Keratinocyte (primary cell): ENCODE data around the gene TRIM51. TPM values are rescaled to one million over a fixed set of nuclear protein-coding genes. Genes with fewer than 3 reads are reported as not detected.
"Not testable (repeated sequence)": the region's sequence is repeated elsewhere in the genome, so short reads cannot be mapped to it uniquely, and the experiment has no call there.

Source experiments
- DNase-seq: peaks from one replicate; pipeline ENCODE4 v3.0.0-alpha.2; 2011; ENCODE audit warnings: low read depth, missing footprints, low spot score
- FAIRE-seq: peaks from 2 replicates; lab custom pipeline; 2011; peaks lifted over from hg19 to GRCh38; lab: Jason Lieb, UNC
- H2AFZ ChIP-seq: 2 replicates; pipeline ENCODE4 v1.6.0; 2012; ENCODE audit warnings: low read length, control low read depth, inconsistent platforms; ENCODE audit not compliant: control insufficient read depth
- H3K27ac ChIP-seq: 2 replicates; pipeline ENCODE4 v1.5.1; 2011; ENCODE audit warnings: low read length; ENCODE audit not compliant: control insufficient read depth, insufficient read depth
- H3K27me3 ChIP-seq: 3 replicates; pipeline ENCODE4 v1.6.0; 2011; ENCODE audit warnings: low read length; ENCODE audit not compliant: control insufficient read depth, insufficient read depth; ENCODE audit errors: extremely low read depth
- H3K36me3 ChIP-seq, 2 experiments: 2 replicates in 1 of 2; 3 replicates in 1 of 2; pipeline ENCODE4 v1.5.1; 2011; ENCODE audit warnings: low read length in 2 of 2, mild to moderate bottlenecking in 1 of 2; ENCODE audit not compliant: control insufficient read depth in 2 of 2, insufficient read depth in 2 of 2; ENCODE audit errors: extremely low read depth in 1 of 2
- H3K4me1 ChIP-seq: 3 replicates; pipeline ENCODE4 v1.5.1; 2011; ENCODE audit warnings: low read length; ENCODE audit not compliant: control insufficient read depth, insufficient read depth; ENCODE audit errors: extremely low read depth
- H3K4me2 ChIP-seq: 3 replicates; pipeline ENCODE4 v1.6.0; 2011; ENCODE audit warnings: low read depth, low read length; ENCODE audit not compliant: control insufficient read depth, insufficient read depth; ENCODE audit errors: extremely low read depth
- H3K4me3 ChIP-seq, 3 experiments: fragments of 200-600 bp in 1 of 3; sonication (generic) in 1 of 3; 2 replicates in 2 of 3; 3 replicates in 1 of 3; pipeline ENCODE4 v1.5.1; 2011 to 2016; ENCODE audit warnings: low read length in 3 of 3, mild to moderate bottlenecking in 3 of 3, control low read depth in 2 of 3, inconsistent platforms in 1 of 3, low read depth in 1 of 3, mixed read lengths in 1 of 3, mixed run types in 1 of 3, moderate library complexity in 1 of 3; ENCODE audit not compliant: control insufficient read depth in 2 of 3, insufficient read depth in 2 of 3; ENCODE audit errors: extremely low read depth in 1 of 3
- H3K79me2 ChIP-seq: 2 replicates; pipeline ENCODE4 v1.6.0; 2012; ENCODE audit warnings: low read length; ENCODE audit not compliant: control insufficient read depth, insufficient read depth
- H3K9ac ChIP-seq: 3 replicates; pipeline ENCODE4 v1.6.0; 2011; ENCODE audit warnings: low read length; ENCODE audit not compliant: control insufficient read depth, insufficient read depth; ENCODE audit errors: extremely low read depth
- H3K9me1 ChIP-seq: 3 replicates; pipeline ENCODE4 v1.6.0; 2011; ENCODE audit warnings: low read length; ENCODE audit not compliant: control insufficient read depth, insufficient read depth; ENCODE audit errors: extremely low read depth
- H3K9me3 ChIP-seq: 2 replicates; pipeline ENCODE4 v1.5.1; 2012; ENCODE audit warnings: low read depth, low read length; ENCODE audit not compliant: control insufficient read depth
- H4K20me1 ChIP-seq: 3 replicates; pipeline ENCODE4 v1.6.0; 2011; ENCODE audit warnings: low read length; ENCODE audit not compliant: control insufficient read depth, insufficient read depth; ENCODE audit errors: extremely low read depth
- EZH2 ChIP-seq: IDR thresholded peaks from one replicate; pipeline ENCODE4 v1.6.1; 2012; ENCODE audit warnings: inconsistent platforms, mild to moderate bottlenecking, low read length, moderate library complexity
- dilution Hi-C: fragments of 300-500 bp; cut with MboI; formaldehyde crosslinking; loops from one replicate; pipeline ENCODE4 v1.7.0; 2020; ENCODE audit warnings: low sequenced_read_pairs; ENCODE audit not compliant: extremely low pct_ligation_motif_present
- polyA plus RNA-seq, 5 experiments: library from polyadenylated mRNA; depleted of rRNA in 3 of 5; stranded (reverse) in 3 of 5; stranded (forward) in 1 of 5; unstranded in 1 of 5; fragments of >200 nt; gene quantifications; 1 replicate in 1 of 5; 2 replicates in 3 of 5; 3 replicates in 1 of 5; pipeline versions ENCODE4 v1.2.1 to v1.2.3, GENCODE V29; 2011 to 2012; ENCODE audit warnings: missing spikeins in 2 of 5, low read depth in 1 of 5, low replicate concordance in 1 of 5
- TF ChIP-seq, protein P1 (sequence below), 3 experiments: IDR thresholded peaks in 1 of 3; conservative IDR thresholded peaks in 1 of 3; optimal IDR thresholded peaks in 1 of 3; 2 replicates in 2 of 3; 3 replicates in 1 of 3; pipeline versions ENCODE3 to v1.5.1; 2011; ENCODE audit warnings: low read length in 3 of 3, mild to moderate bottlenecking in 3 of 3, moderate library complexity in 2 of 3, control low read depth in 1 of 3, inconsistent platforms in 1 of 3; ENCODE audit not compliant: insufficient read depth in 2 of 3; ENCODE audit errors: extremely low read depth in 1 of 3

The TRIM51 gene
- polyA plus RNA-seq, 1 donor (not counting 4 experiments of a cell fraction or from before 2014, with no cell fraction given): not detected

DNA sequence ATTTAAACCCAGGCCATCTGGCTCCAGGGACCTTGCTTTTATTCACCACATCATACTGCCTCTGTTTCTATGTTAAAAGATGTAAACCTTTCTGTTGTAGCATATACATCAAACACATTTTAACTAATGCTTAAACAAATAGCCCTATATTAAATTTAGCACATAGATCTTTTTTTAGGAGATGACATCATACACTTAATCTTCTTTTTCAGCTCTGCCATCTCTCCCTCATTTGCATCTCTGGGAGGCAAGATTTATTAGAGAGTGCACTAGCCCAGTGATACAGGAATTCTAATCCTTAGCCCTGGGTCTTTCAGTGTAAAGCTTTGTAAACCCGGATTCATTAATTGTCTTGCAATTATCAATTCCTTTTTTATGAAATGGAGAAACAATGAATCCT lies 31.0 kb upstream of the TRIM51 start:
- Histone ChIP-seq H3K9ac (no peak overlapping the region), H3K79me2 (no peaks in the 10 kb centered on the region), H3K27ac (no peak overlapping the region), H3K9me1 (no peaks in the 10 kb centered on the region), H3K4me2 (no peak overlapping the region), H3K36me3 (no peaks in the 10 kb centered on the region), H3K4me1 (no peaks in the 10 kb centered on the region), H3K9me3 (no peaks in the 10 kb centered on the region), H2AFZ (no peak overlapping the region), H3K4me3 (no peak overlapping the region), H3K27me3 (no peaks in the 10 kb centered on the region), H4K20me1 (no peaks in the 10 kb centered on the region)
- TF ChIP-seq, protein P1, sequence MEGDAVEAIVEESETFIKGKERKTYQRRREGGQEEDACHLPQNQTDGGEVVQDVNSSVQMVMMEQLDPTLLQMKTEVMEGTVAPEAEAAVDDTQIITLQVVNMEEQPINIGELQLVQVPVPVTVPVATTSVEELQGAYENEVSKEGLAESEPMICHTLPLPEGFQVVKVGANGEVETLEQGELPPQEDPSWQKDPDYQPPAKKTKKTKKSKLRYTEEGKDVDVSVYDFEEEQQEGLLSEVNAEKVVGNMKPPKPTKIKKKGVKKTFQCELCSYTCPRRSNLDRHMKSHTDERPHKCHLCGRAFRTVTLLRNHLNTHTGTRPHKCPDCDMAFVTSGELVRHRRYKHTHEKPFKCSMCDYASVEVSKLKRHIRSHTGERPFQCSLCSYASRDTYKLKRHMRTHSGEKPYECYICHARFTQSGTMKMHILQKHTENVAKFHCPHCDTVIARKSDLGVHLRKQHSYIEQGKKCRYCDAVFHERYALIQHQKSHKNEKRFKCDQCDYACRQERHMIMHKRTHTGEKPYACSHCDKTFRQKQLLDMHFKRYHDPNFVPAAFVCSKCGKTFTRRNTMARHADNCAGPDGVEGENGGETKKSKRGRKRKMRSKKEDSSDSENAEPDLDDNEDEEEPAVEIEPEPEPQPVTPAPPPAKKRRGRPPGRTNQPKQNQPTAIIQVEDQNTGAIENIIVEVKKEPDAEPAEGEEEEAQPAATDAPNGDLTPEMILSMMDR (optimal IDR thresholded peaks at IDR 0.05 in 1 of 3, IDR thresholded peaks at IDR 0.05 in 1 of 3, conservative IDR thresholded peaks at IDR 0.05 in 1 of 3; ENCODE audit: extremely low read depth in 1 of 3, insufficient read depth in 2 of 3, low read length in 3 of 3): no peak
- TF ChIP-seq EZH2: no peak
- dilution Hi-C loops: no loop called here
- FAIRE-seq (no peak), DNase-seq (no peak)

DNA sequence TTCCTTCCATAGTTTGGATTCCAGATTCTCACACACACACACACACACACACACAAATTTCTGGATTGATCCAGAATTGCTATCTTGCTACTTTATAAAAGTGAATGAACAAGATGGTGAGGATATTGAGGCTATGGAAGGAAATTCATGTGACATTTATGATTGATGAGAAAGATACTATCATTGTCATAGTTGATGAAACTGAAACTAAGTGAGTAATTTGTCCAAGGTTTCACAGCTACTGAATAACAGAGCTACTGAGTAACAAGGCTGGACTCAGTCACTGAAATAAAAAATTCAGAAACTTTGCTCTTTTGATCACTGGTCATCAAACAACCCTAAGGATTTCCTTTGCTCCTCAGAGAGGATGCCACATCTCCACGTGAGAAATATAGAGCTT lies 28.4 kb upstream of the TRIM51 start:
- Histone ChIP-seq H3K9ac (no peak overlapping the region), H3K27me3 (no peaks in the 10 kb centered on the region), H2AFZ (no peak overlapping the region), H3K27ac (no peak overlapping the region), H3K79me2 (no peaks in the 10 kb centered on the region), H3K4me3 (no peak overlapping the region), H3K36me3 (no peaks in the 10 kb centered on the region), H3K9me1 (no peaks in the 10 kb centered on the region), H3K4me1 (no peaks in the 10 kb centered on the region), H3K9me3 (no peaks in the 10 kb centered on the region), H4K20me1 (no peaks in the 10 kb centered on the region), H3K4me2 (no peak overlapping the region)
- FAIRE-seq (no peak), DNase-seq (no peak)
- TF ChIP-seq, protein P1 (optimal IDR thresholded peaks at IDR 0.05 in 1 of 3, IDR thresholded peaks at IDR 0.05 in 1 of 3, conservative IDR thresholded peaks at IDR 0.05 in 1 of 3; ENCODE audit: extremely low read depth in 1 of 3, insufficient read depth in 2 of 3, low read length in 3 of 3): no peak
- no peak for TF ChIP-seq EZH2
- dilution Hi-C loops: no loop called here

DNA sequence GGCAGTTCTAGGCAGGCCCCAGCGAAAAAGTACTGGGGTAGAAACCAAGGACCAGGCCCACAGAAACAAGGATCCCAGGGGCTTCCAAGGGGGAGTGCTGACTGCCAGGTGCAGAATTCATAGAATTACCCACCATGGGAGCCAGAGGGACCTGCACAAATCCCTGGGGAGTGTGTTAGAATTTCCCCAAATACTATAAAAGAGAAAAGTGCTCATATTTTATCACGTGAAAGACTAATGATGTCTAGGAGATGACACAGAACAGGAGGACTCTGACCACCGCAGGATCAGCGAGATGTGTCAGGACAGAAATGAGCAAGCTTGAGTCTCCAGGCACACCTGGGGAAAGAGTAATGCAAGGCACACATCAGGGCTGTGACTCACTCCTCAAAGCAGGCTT lies 15.7 kb upstream of the TRIM51 start:
- H2AFZ ChIP-seq, H3K9me3 ChIP-seq, H4K20me1 ChIP-seq, H3K4me3 ChIP-seq, H3K4me2 ChIP-seq, dilution Hi-C loops, DNase-seq, FAIRE-seq, H3K9ac ChIP-seq, H3K27ac ChIP-seq, H3K27me3 ChIP-seq, H3K4me1 ChIP-seq, H3K36me3 ChIP-seq, H3K9me1 ChIP-seq, H3K79me2 ChIP-seq: not testable (repeated sequence)

DNA sequence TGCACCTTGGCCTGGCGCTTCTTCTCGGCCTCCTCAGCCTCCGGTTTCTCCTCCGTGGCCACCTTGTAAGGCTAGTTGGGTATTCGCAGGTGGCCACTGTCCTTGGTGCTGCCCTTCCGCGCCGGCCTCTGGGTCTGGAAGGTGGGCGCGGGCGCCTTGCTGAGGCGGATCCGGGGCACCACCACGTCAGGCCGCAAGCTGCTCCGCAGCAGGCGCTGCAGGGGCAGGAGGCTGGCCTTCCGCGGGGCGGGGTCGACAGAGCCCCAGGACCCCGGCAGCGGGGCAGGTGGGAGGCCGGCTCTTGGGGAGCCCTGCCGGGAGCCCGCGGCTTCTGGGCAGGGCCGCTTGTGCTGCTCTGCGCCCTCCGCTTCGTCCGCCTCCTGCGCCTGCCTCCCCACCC lies 10.4 kb upstream of the TRIM51 start:
- H4K20me1 ChIP-seq, FAIRE-seq, H3K79me2 ChIP-seq, H3K27ac ChIP-seq, H3K9me3 ChIP-seq, H3K4me2 ChIP-seq, H3K27me3 ChIP-seq, H2AFZ ChIP-seq, dilution Hi-C loops, DNase-seq, H3K4me1 ChIP-seq, H3K9me1 ChIP-seq, H3K4me3 ChIP-seq, H3K36me3 ChIP-seq, H3K9ac ChIP-seq: not testable (repeated sequence)
